Astrocyte of the cerebellum (primary cell): ENCODE measurements around the gene GON7.
"Not testable (repeated sequence)": the region's sequence is repeated elsewhere in the genome, so short reads cannot be mapped to it uniquely, and the experiment has no call there.

Experiments
- DNase-seq: peaks from one replicate; pipeline ENCODE4 v3.0.0-alpha.2; 2011; ENCODE audit warnings: low read depth
- H3K4me3 ChIP-seq: 2 replicates; pipeline ENCODE4 v1.5.1; 2011; ENCODE audit warnings: mild to moderate bottlenecking, low read depth, low read length, moderate library complexity
- in situ Hi-C: cut with HindIII; loops from 2 replicates; pipeline ENCODE4 v1.10.0; 2017; ENCODE audit warnings: low sequenced_read_pairs
- TF ChIP-seq, protein P1 (sequence below): IDR thresholded peaks from 2 replicates; pipeline ENCODE4 v1.5.1; 2012; ENCODE audit warnings: low read length, low read depth, moderate library complexity, mild to moderate bottlenecking; ENCODE audit errors: missing control alignments

The GON7 gene

DNA sequence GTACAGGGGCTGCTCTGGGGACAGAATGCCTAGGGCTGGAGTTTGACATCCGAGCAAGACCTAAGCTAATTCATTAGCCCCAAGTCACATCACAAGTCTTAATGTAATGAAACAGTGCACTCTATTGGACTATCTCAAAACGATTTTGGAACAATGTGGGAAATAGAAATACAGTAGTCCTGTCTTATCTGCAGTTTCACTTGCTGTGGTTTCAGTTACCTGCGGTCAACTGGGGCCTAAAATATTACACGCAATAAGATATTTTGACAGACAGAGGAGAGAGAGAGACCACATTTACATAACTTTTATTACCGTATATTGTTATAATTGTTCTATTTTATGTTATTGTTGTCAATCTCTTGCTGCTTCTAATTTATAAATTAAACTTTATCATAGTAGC lies 43.3 kb downstream of the GON7 start:
- no peak overlapping the region for H3K4me3 ChIP-seq
- TF ChIP-seq, protein P1, sequence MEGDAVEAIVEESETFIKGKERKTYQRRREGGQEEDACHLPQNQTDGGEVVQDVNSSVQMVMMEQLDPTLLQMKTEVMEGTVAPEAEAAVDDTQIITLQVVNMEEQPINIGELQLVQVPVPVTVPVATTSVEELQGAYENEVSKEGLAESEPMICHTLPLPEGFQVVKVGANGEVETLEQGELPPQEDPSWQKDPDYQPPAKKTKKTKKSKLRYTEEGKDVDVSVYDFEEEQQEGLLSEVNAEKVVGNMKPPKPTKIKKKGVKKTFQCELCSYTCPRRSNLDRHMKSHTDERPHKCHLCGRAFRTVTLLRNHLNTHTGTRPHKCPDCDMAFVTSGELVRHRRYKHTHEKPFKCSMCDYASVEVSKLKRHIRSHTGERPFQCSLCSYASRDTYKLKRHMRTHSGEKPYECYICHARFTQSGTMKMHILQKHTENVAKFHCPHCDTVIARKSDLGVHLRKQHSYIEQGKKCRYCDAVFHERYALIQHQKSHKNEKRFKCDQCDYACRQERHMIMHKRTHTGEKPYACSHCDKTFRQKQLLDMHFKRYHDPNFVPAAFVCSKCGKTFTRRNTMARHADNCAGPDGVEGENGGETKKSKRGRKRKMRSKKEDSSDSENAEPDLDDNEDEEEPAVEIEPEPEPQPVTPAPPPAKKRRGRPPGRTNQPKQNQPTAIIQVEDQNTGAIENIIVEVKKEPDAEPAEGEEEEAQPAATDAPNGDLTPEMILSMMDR: no peak
- DNase-seq: no peak
- in situ Hi-C loops: no loop called here

DNA sequence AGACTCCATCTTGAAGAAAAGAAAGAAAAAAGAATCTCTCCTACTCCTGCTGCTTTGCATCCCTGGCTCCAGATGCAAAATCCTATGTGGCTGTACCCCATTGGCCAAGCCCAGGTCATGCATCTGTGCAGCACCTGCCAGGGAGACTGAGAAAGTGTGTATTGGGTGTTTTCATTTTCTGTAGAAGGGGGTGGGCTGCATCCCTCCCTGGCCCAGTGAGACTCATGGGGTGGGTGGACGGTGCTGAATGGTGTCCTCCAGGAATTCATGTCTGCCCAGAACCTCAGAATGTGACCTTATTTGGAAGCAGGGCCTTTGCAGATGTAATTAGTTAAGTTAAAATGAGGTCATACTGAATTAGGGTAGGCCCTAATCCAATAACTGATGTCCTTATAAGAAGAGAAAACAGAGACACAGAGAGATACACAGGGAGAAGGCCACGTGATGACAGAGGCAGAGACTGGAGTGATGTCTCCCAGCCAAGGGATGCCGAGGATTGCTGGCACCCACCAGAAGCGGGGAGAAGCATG lies 45.4 kb downstream of the GON7 start:
- in situ Hi-C loops: no loop called here
- DNase-seq: no peak
- TF ChIP-seq, protein P1: no peak
- no peak overlapping the region for H3K4me3 ChIP-seq

DNA sequence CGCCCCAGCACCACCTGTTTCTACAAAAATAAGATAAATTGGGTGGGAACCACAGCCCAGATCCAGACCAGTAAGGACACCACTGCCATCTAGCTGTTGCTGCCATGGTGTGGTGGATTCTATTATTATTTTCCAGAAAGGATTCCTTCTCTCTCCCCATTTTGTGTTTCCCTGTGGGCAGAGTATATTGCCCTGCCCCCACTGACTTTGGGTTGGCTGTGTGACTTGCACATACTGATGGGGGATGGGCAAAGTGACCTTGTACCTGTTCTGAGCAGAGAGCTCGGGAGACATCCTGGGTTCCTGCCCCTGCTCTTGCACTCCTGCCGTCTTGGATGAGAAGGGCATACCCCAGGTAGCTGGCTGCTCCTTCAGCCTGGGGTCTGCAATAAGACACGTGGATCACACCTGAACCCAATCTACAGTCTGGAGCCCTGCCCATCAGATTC lies 46.5 kb downstream of the GON7 start:
- TF ChIP-seq, protein P1: peak; percentile 38
- no peak for DNase-seq
- in situ Hi-C loops: no loop called here
- H3K4me3 ChIP-seq: no peak overlapping the region

DNA sequence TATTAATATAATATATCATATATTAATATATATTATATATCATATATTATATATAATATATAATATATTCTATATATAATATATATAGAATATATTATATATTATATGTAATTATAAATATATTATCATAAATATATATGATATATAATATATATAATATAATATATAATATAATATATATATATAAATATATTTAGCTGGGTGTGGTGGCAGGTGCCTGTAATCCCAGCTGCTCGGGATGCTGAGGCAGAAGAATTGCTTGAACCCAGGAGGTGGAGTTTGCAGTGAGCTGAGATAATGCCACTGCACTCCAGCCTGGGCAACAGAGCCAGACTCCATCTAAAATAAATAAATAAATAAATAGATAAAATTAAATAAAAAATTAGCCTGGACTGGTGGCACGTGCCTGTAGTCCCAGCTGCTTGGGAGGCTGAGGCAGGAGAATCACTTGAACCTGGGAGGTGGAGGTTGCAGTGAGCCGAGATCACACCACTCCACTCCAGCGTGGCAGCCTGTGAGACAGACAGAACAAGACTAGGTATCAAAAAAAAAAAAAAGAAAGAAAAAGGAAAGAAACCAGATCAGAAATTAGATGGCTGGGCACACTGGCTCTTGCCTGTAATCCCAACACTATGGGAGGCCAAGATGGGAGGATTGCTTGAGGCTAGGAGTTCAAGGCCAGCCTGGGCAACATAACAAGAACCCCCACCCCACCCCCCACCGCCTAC lies 47.1 kb downstream of the GON7 start:
- in situ Hi-C loops, DNase-seq, H3K4me3 ChIP-seq: not testable (repeated sequence)

DNA sequence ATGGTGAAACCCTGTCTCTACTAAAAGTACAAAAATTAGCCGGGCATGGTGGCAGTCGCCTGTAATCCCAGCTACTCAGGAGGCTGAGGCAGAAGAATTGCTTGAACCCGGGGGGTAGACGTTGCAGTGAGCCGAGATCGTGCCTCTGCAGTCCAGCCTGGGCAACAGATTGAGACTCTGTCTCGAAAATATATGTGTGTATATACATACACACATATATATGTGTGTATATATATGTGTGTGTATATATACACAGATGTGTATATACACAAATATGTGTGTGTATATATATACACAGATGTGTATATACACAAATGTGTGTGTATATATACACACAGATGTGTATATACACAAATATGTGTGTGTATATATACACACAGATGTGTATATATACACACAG lies 48.5 kb downstream of the GON7 start:
- DNase-seq, H3K4me3 ChIP-seq, in situ Hi-C loops: not testable (repeated sequence)

DNA sequence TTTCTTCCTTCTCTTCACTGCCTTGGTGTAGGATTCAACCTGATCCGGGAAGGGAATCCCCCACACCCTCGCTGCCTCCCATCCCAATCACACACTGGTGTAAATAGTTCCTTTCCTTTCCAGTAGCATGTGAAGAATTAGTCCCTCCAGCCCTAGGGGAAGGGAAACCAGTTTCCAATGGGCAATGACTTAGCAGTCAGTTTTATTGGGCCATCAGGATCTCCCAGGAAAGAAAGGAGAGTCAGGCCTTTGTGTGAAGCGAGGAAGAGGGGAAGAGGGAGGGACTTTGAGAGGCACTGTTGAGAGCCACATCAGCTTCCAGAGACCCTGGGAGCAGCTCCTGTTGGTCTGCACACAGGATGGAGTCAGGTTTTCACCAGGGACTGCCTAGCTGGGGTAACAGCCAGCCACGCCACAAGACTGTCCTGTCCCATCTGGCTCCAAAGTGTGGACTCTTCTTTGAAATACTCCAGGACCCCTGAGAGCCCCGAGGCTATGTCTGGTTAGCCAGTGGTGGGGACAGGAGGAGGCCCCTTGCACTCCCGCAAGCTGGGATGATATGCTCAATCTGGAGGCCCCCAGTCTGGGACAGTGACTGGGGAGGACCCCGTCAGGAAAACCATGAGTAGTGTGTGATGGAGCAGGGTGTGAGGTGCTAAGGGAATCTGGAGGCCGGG lies 50.0 kb downstream of the GON7 start:
- DNase-seq: no peak
- in situ Hi-C loops: no loop called here
- no peak overlapping the region for H3K4me3 ChIP-seq
- TF ChIP-seq, protein P1: no peak

DNA sequence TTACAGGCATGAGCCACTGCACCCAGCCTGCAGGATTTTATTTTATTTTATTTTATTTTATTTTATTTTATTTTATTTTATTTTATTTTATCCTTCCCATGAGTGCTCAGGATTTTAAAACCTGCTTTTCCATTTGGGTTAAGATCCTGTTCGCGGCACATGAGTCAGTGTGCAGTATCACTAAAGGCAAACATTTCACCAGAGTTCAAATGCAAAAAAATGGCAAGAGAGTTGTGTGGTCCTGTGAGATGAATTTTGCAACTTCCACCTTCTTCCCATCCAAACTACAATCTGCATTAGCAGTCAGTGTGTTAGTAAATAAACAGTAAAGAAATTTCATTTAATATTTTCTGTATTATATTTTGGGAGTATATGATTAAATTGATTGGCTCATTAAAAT lies 51.2 kb downstream of the GON7 start:
- no peak overlapping the region for H3K4me3 ChIP-seq
- in situ Hi-C loops: no loop called here
- TF ChIP-seq, protein P1: no peak
- DNase-seq: no peak
